MM.1S (cell line): Measurements from ENCODE around the gene ADAMTS19.

Source experiments
- EZH2 ChIP-seq: fragments of 300-600 bp; sonication (generic); optimal IDR thresholded peaks from 2 replicates; pipeline ENCODE3; 2017; ENCODE audit warnings: low read depth, mild to moderate bottlenecking, antibody characterized with exemption, low read length, mixed read lengths
- EZH2phosphoT487 ChIP-seq: fragments of 300-600 bp; sonication (generic); IDR thresholded peaks from 2 replicates; pipeline ENCODE4 v1.6.1; 2018; ENCODE audit warnings: antibody characterized with exemption, low read length
- TF ChIP-seq, protein P1 (sequence below): fragments of 300-600 bp; sonication (generic); IDR thresholded peaks from 2 replicates; pipeline ENCODE4 v1.5.1; 2016; ENCODE audit warnings: antibody characterized with exemption, low read length, mixed read lengths

DNA sequence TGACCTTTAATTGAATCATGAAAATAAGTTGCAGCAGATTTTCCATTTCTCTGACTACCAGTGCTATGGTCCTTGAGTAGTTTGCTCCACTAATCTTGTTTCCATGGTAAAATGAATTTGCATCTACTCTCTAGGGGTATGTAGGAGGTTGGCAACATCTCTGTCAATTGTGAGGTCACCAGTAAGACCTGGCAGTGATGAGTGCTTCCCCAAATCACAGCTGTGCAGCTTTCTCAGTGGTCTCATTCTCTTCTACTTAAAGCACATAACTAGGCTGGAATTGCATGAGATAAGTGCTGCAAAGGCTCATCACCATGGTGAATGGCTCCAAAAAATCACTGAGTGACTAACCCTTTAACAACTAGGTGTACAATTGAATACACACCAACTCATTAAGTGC lies 36.3 kb downstream of the ADAMTS19 start:
- TF ChIP-seq, protein P1, sequence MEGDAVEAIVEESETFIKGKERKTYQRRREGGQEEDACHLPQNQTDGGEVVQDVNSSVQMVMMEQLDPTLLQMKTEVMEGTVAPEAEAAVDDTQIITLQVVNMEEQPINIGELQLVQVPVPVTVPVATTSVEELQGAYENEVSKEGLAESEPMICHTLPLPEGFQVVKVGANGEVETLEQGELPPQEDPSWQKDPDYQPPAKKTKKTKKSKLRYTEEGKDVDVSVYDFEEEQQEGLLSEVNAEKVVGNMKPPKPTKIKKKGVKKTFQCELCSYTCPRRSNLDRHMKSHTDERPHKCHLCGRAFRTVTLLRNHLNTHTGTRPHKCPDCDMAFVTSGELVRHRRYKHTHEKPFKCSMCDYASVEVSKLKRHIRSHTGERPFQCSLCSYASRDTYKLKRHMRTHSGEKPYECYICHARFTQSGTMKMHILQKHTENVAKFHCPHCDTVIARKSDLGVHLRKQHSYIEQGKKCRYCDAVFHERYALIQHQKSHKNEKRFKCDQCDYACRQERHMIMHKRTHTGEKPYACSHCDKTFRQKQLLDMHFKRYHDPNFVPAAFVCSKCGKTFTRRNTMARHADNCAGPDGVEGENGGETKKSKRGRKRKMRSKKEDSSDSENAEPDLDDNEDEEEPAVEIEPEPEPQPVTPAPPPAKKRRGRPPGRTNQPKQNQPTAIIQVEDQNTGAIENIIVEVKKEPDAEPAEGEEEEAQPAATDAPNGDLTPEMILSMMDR: no peak
- TF ChIP-seq EZH2phosphoT487 (no peak), EZH2 (no peak)
